Skeletal muscle satellite cell (primary cell): Measurements from ENCODE around the gene KLK4.
"Not testable (repeated sequence)": the region's sequence is repeated elsewhere in the genome, so short reads cannot be mapped to it uniquely, and the experiment has no call there.

Experiments used
- H3K27me3 ChIP-seq: 2 replicates; pipeline ENCODE4 v1.7.0; 2013; ENCODE audit warnings: low read length; ENCODE audit not compliant: control insufficient read depth, insufficient read depth
- H3K36me3 ChIP-seq: 2 replicates; pipeline ENCODE4 v1.7.0; 2013; ENCODE audit warnings: mild to moderate bottlenecking, control low read depth, low read length; ENCODE audit not compliant: insufficient read depth
- H3K4me1 ChIP-seq: 2 replicates; pipeline ENCODE4 v1.7.0; 2013; ENCODE audit warnings: low read length; ENCODE audit not compliant: control insufficient read depth, insufficient read depth
- H3K4me2 ChIP-seq: 2 replicates; pipeline ENCODE4 v1.7.0; 2013; ENCODE audit warnings: mild to moderate bottlenecking, low read length
- H3K4me3 ChIP-seq: 2 replicates; pipeline ENCODE4 v1.7.0; 2013; ENCODE audit warnings: low read length
- H3K9ac ChIP-seq: 2 replicates; pipeline ENCODE4 v1.7.0; 2013; ENCODE audit warnings: mild to moderate bottlenecking, low read depth, low read length, moderate library complexity
- H3K9me3 ChIP-seq: replicated peaks from 2 replicates; pipeline ENCODE4 v1.7.0; 2013; ENCODE audit warnings: mild to moderate bottlenecking, control low read depth, low read length

KLK4 gene

DNA sequence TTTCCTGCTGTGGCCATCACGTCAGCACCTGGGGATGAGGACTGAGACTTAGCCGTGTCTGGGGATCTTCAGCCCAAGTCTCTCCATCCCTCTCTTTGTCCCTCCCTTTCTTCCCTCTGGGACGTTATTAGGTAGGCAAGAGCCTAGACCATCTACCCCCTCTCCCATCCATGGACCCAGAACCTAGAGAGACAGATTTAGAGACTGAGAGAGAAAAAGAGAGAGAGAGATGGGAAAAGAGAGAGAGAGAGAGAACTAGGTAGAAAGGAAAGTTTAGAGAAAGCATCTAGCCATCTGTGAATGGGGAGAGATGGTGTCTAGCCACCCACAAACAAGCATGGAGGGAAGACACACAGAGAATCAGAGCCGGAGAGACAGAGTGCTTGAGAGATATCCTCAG, 473 bp downstream of the KLK4 start:
- peaks cover 3% of the 10 kb centered on the region for H3K27me3 ChIP-seq
- H3K4me2 ChIP-seq, result no peak overlapping the region
- no peak overlapping the region for H3K9ac ChIP-seq
- no peaks in the 10 kb centered on the region for H3K9me3 ChIP-seq
- no peak overlapping the region for H3K4me3 ChIP-seq
- no peaks in the 10 kb centered on the region for H3K36me3 ChIP-seq
- no peaks in the 10 kb centered on the region for H3K4me1 ChIP-seq

DNA sequence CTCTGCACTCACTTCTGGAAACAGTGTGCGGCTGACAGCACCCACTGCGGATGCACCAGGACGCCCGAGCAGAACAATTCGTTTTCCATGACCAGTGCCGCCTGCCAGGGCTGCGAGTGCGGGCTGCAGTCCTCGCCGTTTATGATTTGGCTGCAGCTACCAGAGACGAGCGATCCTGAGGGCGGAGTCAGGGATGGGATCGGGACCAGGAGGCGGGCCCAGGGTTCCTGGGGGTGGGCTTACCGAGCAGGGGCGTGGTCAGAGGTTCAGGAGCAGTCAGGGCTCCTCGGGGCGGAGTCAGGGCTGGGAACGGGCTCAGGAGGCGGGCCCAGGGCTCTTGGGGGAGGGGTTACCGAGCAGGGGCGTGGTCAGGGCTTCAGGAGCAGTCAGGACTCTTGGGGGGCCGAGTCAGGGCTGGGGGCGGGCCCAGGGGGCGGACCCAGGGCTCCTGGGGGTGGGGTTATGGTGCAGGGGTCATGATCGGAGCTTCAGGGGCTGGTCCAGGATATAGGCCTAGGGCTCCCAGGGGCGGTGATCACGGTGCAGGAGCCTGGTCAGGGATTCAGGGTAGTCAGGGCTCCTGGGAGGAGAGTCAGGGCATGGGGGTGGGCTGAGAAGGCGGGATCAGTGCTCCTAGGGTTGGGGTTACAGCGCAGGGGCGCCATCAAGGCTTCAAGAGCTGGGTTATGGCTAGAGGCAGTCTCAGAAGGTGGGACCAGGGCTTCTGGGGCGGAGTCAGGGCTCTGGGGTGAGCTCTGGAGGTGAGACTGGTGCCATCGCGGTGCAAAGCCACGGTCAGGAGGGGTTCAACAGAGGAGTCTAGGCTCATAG, 1.7 kb downstream of the KLK4 start:
- Histone ChIP-seq H3K9me3 (no peaks in the 10 kb centered on the region), H3K4me2 (no peak overlapping the region), H3K4me1 (no peaks in the 10 kb centered on the region), H3K4me3 (no peak overlapping the region), H3K9ac (no peak overlapping the region), H3K27me3 (peaks cover 3% of the 10 kb centered on the region), H3K36me3 (no peaks in the 10 kb centered on the region)

DNA sequence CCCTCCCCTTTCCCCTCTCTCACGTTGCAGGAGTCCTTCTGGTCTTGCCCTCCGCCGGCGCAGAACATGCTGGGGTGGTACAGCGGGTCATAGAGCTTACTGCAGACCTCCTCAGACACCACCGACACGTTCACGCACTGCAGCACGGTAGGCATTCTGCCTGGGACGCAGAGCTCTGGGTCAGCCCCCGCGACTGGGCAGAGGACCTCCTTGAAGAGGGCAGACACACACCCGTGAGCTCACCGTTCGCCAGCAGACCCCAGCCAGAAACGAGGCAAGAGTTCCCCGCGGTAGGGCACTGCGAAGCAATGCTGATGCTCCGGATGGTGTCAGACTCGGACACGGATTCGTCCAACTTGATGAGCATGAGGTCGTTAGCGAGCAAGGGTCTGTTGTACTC, 2.9 kb downstream of the KLK4 start:
- no peaks in the 10 kb centered on the region for H3K9me3 ChIP-seq
- H3K36me3 ChIP-seq, result no peaks in the 10 kb centered on the region
- H3K4me2 ChIP-seq, result no peak overlapping the region
- no peak overlapping the region for H3K4me3 ChIP-seq
- H3K9ac ChIP-seq, result no peak overlapping the region
- peaks cover 3% of the 10 kb centered on the region for H3K27me3 ChIP-seq
- no peaks in the 10 kb centered on the region for H3K4me1 ChIP-seq

DNA sequence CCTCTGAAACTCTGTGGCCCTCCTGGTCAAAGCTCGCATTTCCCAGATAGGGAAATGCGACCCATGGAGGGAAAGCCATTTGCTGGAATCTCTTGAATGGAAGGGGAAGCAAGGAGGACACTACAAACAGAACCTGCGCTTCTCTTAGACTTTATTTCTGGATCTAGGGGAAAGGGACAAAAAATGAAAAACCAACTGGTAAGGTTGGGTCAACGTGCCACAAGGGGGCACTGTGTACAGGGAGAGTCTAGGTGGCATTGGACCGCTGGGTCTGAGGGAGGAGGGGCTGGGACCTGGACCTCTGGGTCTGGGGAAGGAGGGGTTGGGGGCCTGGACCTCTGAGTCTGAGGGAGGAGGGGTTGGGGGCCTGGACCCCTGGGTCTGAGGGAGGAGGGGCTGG, 5.0 kb downstream of the KLK4 start:
- no peaks in the 10 kb centered on the region for H3K9me3 ChIP-seq
- no peak overlapping the region for H3K9ac ChIP-seq
- H3K4me1 ChIP-seq, result no peaks in the 10 kb centered on the region
- no peak overlapping the region for H3K4me3 ChIP-seq
- no peaks in the 10 kb centered on the region for H3K27me3 ChIP-seq
- no peak overlapping the region for H3K4me2 ChIP-seq
- H3K36me3 ChIP-seq, result no peaks in the 10 kb centered on the region

DNA sequence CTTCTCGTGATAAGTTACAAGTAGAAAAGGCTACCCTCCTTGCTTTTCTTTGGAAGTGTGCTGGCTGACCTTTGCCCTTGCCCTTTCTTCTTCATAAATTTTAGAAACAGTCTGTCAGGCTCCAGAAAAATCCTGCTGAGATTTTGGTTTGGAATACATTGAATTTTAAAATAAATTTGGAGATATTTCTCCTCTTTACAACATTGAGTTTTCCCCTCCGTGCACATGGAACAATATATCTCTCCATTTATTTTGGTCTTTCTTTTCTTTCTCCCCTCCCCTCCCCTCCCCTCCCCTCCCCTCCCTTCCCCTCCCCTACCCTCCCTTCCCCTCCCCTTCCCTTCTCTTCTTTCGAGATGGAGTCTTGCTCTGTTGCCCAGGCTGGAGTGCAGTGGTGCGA, 8.6 kb downstream of the KLK4 start:
- Histone ChIP-seq H3K4me2 (no peak overlapping the region), H3K4me3 (no peak overlapping the region), H3K9me3 (no peaks in the 10 kb centered on the region), H3K9ac (no peak overlapping the region), H3K36me3 (no peaks in the 10 kb centered on the region), H3K27me3 (no peaks in the 10 kb centered on the region), H3K4me1 (no peaks in the 10 kb centered on the region)

DNA sequence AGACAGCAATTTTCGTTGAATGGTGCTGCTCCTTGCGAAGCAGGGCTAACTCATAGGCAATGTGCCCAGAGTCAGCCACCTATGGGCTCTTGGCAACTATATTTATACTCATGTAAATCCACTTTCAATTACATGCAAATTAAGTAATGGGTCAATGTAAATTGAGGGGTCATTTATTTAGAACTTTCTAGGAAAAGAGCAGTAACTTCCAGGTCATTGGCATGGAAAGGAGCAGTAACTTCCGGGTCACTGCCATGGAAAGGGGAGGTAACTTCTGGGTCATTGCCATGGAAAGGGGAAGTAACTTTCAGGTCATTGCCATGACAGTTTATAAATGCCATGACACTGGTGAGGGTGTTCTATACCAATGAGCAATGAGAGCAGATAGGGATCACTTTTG, 11.6 kb downstream of the KLK4 start:
- H3K27me3 ChIP-seq, result no peaks in the 10 kb centered on the region
- H3K9me3 ChIP-seq, result no peaks in the 10 kb centered on the region
- H3K36me3 ChIP-seq, result no peaks in the 10 kb centered on the region
- no peak overlapping the region for H3K4me3 ChIP-seq
- no peak overlapping the region for H3K9ac ChIP-seq
- no peaks in the 10 kb centered on the region for H3K4me1 ChIP-seq
- H3K4me2 ChIP-seq, result no peak overlapping the region

DNA sequence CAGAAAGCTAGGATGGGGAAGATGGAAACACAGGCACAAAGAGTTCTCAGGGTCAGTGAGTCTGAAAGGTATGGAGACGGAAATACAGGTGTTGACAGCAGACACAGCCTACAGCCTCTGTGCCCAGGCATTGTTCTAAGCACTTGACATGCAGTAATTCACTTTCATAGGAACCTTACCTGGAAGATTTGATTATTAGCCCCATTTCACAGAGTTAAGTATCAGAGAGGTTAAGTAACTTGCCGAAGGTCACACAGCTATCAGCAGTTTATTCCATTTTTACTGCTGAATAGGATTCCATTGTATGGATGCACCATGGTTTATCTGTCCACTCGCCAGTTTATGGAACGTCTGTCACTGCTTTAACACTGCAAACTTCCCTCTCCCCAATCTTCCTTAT, 13.2 kb downstream of the KLK4 start:
- Histone ChIP-seq H3K4me2 (no peak overlapping the region), H3K4me3 (no peak overlapping the region), H3K4me1 (no peaks in the 10 kb centered on the region), H3K9me3 (no peaks in the 10 kb centered on the region), H3K36me3 (no peaks in the 10 kb centered on the region), H3K9ac (no peak overlapping the region), H3K27me3 (no peaks in the 10 kb centered on the region)

DNA sequence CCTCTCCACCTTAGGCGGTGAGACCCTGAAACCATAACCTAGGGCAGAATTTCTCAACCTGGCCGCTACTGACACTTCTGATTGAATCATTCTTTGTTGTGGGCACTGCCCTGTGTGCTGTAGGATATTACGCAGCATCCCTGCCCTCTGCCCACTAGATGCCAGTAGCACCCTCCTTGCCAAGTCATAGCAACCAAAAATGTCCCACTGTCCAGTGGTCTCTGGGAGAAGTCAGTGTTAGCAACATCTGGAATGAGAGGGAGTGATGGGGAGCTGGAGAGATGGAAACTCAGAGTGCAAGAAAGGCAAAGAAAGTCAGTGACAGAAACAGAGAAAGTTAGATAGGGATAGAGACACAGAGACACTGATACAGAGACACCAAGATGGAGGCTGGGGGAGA, 13.6 kb downstream of the KLK4 start:
- no peaks in the 10 kb centered on the region for H3K9me3 ChIP-seq
- H3K27me3 ChIP-seq, result no peaks in the 10 kb centered on the region
- H3K4me1 ChIP-seq, result no peaks in the 10 kb centered on the region
- H3K36me3 ChIP-seq, result no peaks in the 10 kb centered on the region
- no peak overlapping the region for H3K4me3 ChIP-seq
- H3K4me2 ChIP-seq, result no peak overlapping the region
- no peak overlapping the region for H3K9ac ChIP-seq

DNA sequence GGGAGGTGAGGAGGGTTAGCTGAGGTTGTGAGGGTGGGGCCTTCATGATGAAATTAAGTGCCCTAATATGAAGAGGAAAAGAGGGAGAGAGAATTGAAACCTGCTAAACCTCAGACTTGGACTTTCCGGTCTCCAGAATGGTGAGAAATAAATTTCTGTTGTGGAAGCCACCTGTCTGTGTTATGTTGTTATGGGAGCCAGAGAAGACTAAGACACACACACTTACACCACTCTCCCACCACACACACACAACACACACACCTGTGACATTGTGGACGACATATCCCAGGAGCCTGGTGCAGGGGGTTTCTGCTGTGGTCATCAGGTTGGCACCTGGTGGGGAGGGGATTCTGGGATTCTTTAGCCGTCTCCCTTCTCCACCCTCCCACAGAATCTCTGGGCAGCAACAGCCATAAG, 14.0 kb downstream of the KLK4 start:
- H3K9ac ChIP-seq, result no peak overlapping the region

DNA sequence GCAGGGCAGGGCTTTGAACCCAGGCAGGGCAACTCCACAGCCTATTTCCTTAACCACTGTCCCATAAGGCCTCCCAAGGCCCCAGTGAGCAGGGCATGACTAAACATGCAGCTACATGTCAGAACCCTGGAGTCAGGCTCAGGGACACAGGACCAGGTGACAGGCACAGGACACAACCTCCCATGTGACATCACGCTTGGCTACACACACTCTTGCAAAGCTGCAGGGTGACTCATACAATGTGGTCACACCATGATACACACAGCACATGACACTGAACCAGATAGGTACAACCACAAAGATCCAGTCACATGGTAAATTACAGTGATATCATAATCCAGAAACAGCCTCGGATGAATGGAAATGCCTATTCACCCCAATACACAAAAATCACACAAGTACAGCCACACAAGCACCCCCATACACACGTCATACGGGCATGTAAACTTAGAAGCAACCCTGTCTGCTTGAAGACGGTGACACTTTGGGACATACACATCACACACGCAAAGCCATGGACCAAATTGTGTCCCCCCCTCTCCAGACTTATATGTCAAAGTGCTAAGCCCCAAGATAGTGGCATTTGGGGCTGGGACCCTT, 14.5 kb downstream of the KLK4 start:
- no peaks in the 10 kb centered on the region for H3K27me3 ChIP-seq
- H3K4me3 ChIP-seq, result no peak overlapping the region
- H3K9me3 ChIP-seq, result no peaks in the 10 kb centered on the region
- H3K4me1 ChIP-seq, result no peaks in the 10 kb centered on the region
- no peak overlapping the region for H3K9ac ChIP-seq
- H3K4me2 ChIP-seq, result no peak overlapping the region
- no peaks in the 10 kb centered on the region for H3K36me3 ChIP-seq

More for the DNA sequence above, 14.0 kb downstream of the KLK4 start:
- Histone ChIP-seq H3K4me3 (no peak overlapping the region), H3K4me1 (no peaks in the 10 kb centered on the region), H3K27me3 (no peaks in the 10 kb centered on the region), H3K4me2 (no peak overlapping the region), H3K36me3 (no peaks in the 10 kb centered on the region), H3K9me3 (no peaks in the 10 kb centered on the region)

DNA sequence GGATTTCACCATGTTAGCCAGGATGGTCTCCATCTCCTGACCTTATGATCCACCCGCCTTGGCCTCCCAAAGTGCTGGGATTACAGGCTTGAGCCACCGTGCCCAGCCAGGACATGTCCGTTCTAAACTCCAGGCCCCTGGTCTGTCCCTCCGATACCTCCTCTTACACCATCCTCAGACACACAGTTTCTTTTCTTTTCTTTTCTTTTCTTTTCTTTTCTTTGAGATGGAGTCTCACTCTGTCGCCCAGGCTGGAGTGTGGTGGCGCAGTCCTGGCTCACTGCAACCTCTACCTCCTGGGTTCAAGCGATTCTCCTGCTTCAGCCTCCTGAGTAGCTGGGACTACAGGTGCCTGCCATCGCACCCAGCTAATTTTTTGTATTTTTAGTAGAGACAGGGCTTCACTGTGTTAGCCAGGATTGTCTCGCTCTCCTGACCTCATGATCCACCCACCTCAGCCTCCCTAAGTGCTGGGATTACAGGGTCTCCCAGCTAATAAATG, 15.1 kb downstream of the KLK4 start:
- H3K4me1 ChIP-seq, H3K4me3 ChIP-seq, H3K36me3 ChIP-seq, H3K27me3 ChIP-seq, H3K9me3 ChIP-seq, H3K9ac ChIP-seq, H3K4me2 ChIP-seq: not testable (repeated sequence)
